AG10803 (cell line): ENCODE results near the gene LMBR1.
A peak's percentile ranks its signal among the peaks of the same experiment; 100 is the strongest.
"Not testable (repeated sequence)": the region's sequence is repeated elsewhere in the genome, so short reads cannot be mapped to it uniquely, and the experiment has no call there.

Experiments used
- DNase-seq: peaks from one replicate; pipeline ENCODE4 v3.0.0; 2010; ENCODE audit warnings: low read depth
- H3K4me3 ChIP-seq: 2 replicates; pipeline ENCODE4 v1.5.1; 2011; ENCODE audit warnings: mild to moderate bottlenecking, low read length, control low read depth
- TF ChIP-seq, protein P1 (sequence below): conservative IDR thresholded peaks from 2 replicates; pipeline ENCODE4 v1.5.1; 2011; ENCODE audit warnings: mild to moderate bottlenecking, low read length, control low read depth, inconsistent platforms

LMBR1 gene

DNA sequence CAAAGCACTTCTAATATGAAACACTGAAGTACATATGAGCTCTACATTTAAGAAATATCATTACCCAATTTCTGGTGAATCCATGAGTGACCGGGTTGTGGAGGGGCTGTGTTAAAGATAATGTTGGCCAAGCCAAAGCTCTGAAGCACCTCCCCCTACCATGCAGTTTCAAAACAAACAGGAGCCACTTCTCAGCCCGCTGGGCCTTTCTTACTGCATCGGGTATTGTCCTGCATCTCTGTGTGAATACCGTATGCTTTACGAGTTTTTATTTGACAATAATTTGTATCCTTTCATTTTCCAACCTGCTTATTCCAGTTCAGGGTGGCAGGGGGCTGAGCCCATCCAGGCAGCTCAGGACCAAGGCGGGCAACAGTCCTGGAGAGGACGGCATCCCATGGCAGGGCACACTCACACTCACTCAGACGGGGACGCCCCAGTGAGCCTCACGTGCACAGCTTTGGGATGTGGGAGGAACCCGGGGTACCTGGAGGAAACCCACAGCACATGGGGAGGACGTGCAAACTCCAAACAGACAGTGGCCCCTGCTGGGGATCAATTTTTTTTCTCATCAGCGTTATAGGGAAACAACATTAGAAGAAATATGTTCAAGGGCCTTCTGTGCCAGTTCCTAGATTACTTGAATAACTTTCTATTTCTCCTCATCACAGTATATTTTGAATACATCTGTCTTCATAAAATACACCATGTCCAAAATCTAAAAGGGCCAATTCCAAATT lies 250.5 kb downstream of the LMBR1 start:
- TF ChIP-seq, protein P1, sequence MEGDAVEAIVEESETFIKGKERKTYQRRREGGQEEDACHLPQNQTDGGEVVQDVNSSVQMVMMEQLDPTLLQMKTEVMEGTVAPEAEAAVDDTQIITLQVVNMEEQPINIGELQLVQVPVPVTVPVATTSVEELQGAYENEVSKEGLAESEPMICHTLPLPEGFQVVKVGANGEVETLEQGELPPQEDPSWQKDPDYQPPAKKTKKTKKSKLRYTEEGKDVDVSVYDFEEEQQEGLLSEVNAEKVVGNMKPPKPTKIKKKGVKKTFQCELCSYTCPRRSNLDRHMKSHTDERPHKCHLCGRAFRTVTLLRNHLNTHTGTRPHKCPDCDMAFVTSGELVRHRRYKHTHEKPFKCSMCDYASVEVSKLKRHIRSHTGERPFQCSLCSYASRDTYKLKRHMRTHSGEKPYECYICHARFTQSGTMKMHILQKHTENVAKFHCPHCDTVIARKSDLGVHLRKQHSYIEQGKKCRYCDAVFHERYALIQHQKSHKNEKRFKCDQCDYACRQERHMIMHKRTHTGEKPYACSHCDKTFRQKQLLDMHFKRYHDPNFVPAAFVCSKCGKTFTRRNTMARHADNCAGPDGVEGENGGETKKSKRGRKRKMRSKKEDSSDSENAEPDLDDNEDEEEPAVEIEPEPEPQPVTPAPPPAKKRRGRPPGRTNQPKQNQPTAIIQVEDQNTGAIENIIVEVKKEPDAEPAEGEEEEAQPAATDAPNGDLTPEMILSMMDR = no peak
- no peak overlapping the region for H3K4me3 ChIP-seq
- no peak for DNase-seq

DNA sequence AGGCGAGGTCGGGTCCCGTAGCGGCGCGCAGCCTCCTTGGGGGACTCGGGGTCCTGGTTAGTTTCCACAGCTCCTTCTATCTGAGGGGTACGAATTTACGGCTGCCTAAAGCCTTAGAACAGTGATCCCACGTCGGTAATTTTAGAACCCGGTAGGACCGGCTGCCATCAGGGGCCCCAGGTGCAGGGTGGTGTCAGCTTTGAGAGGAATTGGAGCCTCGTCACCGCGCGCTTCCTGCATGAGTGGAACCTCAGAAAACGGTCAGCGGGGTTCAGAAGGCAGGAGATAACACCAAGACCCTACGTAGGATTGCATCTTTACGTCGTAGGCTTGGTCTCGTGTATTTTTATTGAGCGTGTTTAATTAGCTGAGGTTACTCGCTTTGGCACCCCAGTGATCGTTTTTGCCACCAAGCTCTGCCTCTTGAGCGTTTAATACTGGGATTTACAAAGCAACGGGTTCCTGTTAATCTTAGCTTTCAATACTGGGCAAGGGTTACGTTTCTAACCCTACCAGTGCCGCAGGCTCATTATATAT lies 252.0 kb downstream of the LMBR1 start:
- TF ChIP-seq, protein P1 = no peak
- H3K4me3 ChIP-seq = peak overlapping the region; percentile 85
- DNase-seq = peak; percentile 29

DNA sequence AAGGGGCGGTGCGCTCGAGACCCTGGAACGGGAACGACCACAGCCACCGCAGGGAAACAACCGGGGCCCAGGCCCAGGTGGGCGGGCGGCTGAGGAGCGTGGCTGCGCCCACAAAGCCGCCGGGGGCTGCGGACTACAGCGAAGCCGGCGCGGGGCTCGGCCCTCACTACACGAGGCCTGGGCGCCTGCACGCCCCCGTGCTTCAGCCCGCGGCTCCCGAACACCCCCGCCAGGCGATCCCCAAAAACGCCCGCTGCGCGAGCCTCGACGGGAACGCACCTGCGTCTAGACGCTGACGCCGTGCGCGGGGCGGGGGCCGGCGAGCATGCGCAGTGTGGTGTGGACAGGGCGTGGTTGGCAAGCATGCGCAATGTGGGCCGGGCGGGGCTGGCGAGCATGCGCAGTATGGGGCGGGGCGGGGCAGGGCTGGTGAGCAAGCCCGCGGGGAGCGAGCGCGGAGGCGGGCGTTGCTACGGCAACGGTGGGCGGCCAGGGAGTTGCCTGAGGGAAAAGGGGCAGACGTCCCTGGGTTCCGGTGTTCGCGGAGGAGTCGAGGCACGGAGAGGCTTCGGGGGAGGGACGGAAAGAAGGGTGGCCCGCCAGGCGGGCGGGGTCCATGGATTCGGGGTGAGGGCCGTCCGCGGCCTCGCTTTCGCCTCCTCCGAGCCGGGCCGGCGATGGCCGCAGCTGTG lies 252.6 kb downstream of the LMBR1 start, which contains the start of gene RNF32:
RNF32 (plus strand) TSS at position 518 of the 692 bp plus-strand sequence. CDS start 3,104 bp downstream, outside the sequence.
- TF ChIP-seq, protein P1 = no peak
- H3K4me3 ChIP-seq = peak within 1 kb of the TSS; percentile 85
- DNase-seq = peak; percentile 89

GRCh38 chr7:156639426-156640256 lies 253.3 kb downstream of the LMBR1 start:
- peak overlapping the region; percentile 85 for H3K4me3 ChIP-seq
- DNase-seq = peak; percentile 4
- TF ChIP-seq, protein P1 = no peak

GRCh38 chr7:156638443-156639077 lies 254.4 kb downstream of the LMBR1 start:
- TF ChIP-seq, protein P1 = no peak
- H3K4me3 ChIP-seq = no peak overlapping the region
- DNase-seq = no peak

GRCh38 chr7:156637093-156637492 lies 255.9 kb downstream of the LMBR1 start:
- DNase-seq, H3K4me3 ChIP-seq: not testable (repeated sequence)
